Caco-2 (cell line): ENCODE data around the gene CNTRL. TPM values are rescaled to one million over a fixed set of nuclear protein-coding genes. Genes with fewer than 3 reads are reported as not detected.

Source experiments
- BruUV-seq: library from RNA; stranded (reverse); fragments of 400-500 nt; replicated peaks from 2 replicates; lab custom pipeline; 2021; lab: Mats Ljungman, UMichigan
- CTCF ChIA-PET: fragments of 300-600 bp; sonication (Branson Sonifier 250); formaldehyde crosslinking; loops from one replicate; lab custom pipeline; 2022; ENCODE audit warnings: antibody characterized with exemption; lab: Charles Lee
- POLR2A ChIA-PET: fragments of 300-600 bp; sonication (Branson Sonifier 250); formaldehyde crosslinking; loops from one replicate; lab custom pipeline; 2022; ENCODE audit warnings: antibody characterized with exemption; lab: Charles Lee
- DNase-seq, 2 experiments: peaks; one replicate each; pipeline versions ENCODE4 v3.0.0 to v3.0.0-alpha.2; 2020 to 2022
- H3K27me3 ChIP-seq: replicated peaks from 2 replicates; pipeline ENCODE4 v1.6.0; 2011; ENCODE audit warnings: low read length; ENCODE audit not compliant: control insufficient read depth, insufficient read depth
- H3K36me3 ChIP-seq: 2 replicates; pipeline ENCODE4 v1.5.1; 2011; ENCODE audit warnings: low read length; ENCODE audit not compliant: control insufficient read depth, insufficient read depth
- H3K4me1 ChIP-seq: fragments of 250-450 bp; sonication (Bioruptor Pico); 2 replicates; pipeline ENCODE4 v1.5.1; 2020; ENCODE audit warnings: mild to moderate bottlenecking
- H3K4me3 ChIP-seq: 2 replicates; pipeline ENCODE4 v1.5.1; 2011; ENCODE audit warnings: low read depth, mild to moderate bottlenecking, control low read depth, low read length
- H3K9me3 ChIP-seq: fragments of 250-450 bp; sonication (Bioruptor Pico); 2 replicates; pipeline ENCODE4 v1.5.1; 2020; ENCODE audit warnings: mild to moderate bottlenecking, moderate library complexity
- H3K27ac Mint-ChIP-seq: one replicate; pipeline ENCODE4 v1.8.0; 2022; ENCODE audit warnings: mixed read lengths; ENCODE audit not compliant: unreplicated experiment
- H3K27me3 Mint-ChIP-seq: one replicate; pipeline ENCODE4 v1.8.0; 2022; ENCODE audit warnings: mixed read lengths; ENCODE audit not compliant: insufficient read depth, unreplicated experiment
- H3K36me3 Mint-ChIP-seq: one replicate; pipeline ENCODE4 v1.8.0; 2022; ENCODE audit warnings: mild to moderate bottlenecking, mixed read lengths; ENCODE audit not compliant: insufficient read depth, unreplicated experiment
- H3K4me1 Mint-ChIP-seq: one replicate; pipeline ENCODE4 v1.8.0; 2022; ENCODE audit warnings: low read depth, mixed read lengths; ENCODE audit not compliant: unreplicated experiment
- H3K4me3 Mint-ChIP-seq: one replicate; pipeline ENCODE4 v1.8.0; 2022; ENCODE audit warnings: mild to moderate bottlenecking, moderate library complexity, mixed read lengths; ENCODE audit not compliant: unreplicated experiment
- H3K9me3 Mint-ChIP-seq: one replicate; pipeline ENCODE4 v1.8.0; 2022; ENCODE audit warnings: mixed read lengths; ENCODE audit not compliant: unreplicated experiment
- CTCF ChIP-seq, 2 experiments: fragments of 200-600 bp in 1 of 2; IDR thresholded peaks; 1 replicate in 1 of 2; 2 replicates in 1 of 2; pipeline versions ENCODE4 v1.5.1 to v1.8.0; 2011 to 2022; ENCODE audit warnings: antibody characterized with exemption in 1 of 2, control low read depth in 1 of 2, inconsistent platforms in 1 of 2, low read depth in 1 of 2, low read length in 1 of 2, mild to moderate bottlenecking in 1 of 2, moderate library complexity in 1 of 2; ENCODE audit not compliant: insufficient read depth in 1 of 2, severe bottlenecking in 1 of 2, unreplicated experiment in 1 of 2
- intact Hi-C: fragments of 100-400 bp; cut with micrococcal nuclease; formaldehyde crosslinking; loops from one replicate; pipeline ENCODE4 v1.10.0; 2022; ENCODE audit not compliant: unreplicated experiment
- total RNA-seq: library from RNA; stranded (reverse); gene quantifications from 2 replicates; pipeline ENCODE4 v1.2.3, GENCODE V29; 2022

The CNTRL gene
- total RNA-seq, 1 experiment from 2014 or later, result 12.0 TPM

GRCh38 chr9:121150188-121150587 is 75.4 kb downstream of the CNTRL start:
- TF ChIP-seq CTCF (IDR thresholded peaks at IDR 0.05; ENCODE audit: insufficient read depth in 1 of 2, low read depth in 1 of 2, low read length in 1 of 2, severe bottlenecking in 1 of 2, unreplicated experiment in 1 of 2), result no peak
- POLR2A ChIA-PET, result no interaction called here
- no peak for DNase-seq
- peaks cover 11% of the 10 kb centered on the region for H3K36me3 Mint-ChIP-seq
- H3K27me3 Mint-ChIP-seq, result no peaks in the 10 kb centered on the region
- Histone ChIP-seq H3K36me3 (no peaks in the 10 kb centered on the region), H3K9me3 (no peaks in the 10 kb centered on the region), H3K4me3 (no peak overlapping the region), H3K4me1 (peaks cover 9% of the 10 kb centered on the region), H3K27me3 (no peaks in the 10 kb centered on the region)
- H3K4me3 Mint-ChIP-seq, result no peak overlapping the region
- BruUV-seq, result no TSS peak
- intact Hi-C loops, result no loop called here
- peaks cover 13% of the 10 kb centered on the region for H3K4me1 Mint-ChIP-seq
- CTCF ChIA-PET, result no interaction called here
- no peaks in the 10 kb centered on the region for H3K9me3 Mint-ChIP-seq
- no peak overlapping the region for H3K27ac Mint-ChIP-seq

GRCh38 chr9:121153642-121154041 is 78.9 kb downstream of the CNTRL start:
- Mint-ChIP-seq H3K27ac (no peak overlapping the region), H3K4me3 (no peak overlapping the region), H3K36me3 (peaks cover 11% of the 10 kb centered on the region), H3K4me1 (peaks cover 13% of the 10 kb centered on the region), H3K9me3 (no peaks in the 10 kb centered on the region), H3K27me3 (no peaks in the 10 kb centered on the region)
- BruUV-seq, result no TSS peak
- ChIA-PET CTCF (no interaction called here), POLR2A (no interaction called here)
- H3K27me3 ChIP-seq, result no peaks in the 10 kb centered on the region
- no peak overlapping the region for H3K4me3 ChIP-seq
- intact Hi-C loops, result no loop called here
- no peaks in the 10 kb centered on the region for H3K9me3 ChIP-seq
- H3K4me1 ChIP-seq, result peaks cover 9% of the 10 kb centered on the region
- TF ChIP-seq CTCF (IDR thresholded peaks at IDR 0.05; ENCODE audit: insufficient read depth in 1 of 2, low read depth in 1 of 2, low read length in 1 of 2, severe bottlenecking in 1 of 2, unreplicated experiment in 1 of 2), result no peak
- DNase-seq, result no peak
- H3K36me3 ChIP-seq, result no peaks in the 10 kb centered on the region

GRCh38 chr9:121154782-121155181 is 80.0 kb downstream of the CNTRL start:
- ChIA-PET POLR2A (interaction anchor here (0.7 kb wide), 1 partner anchor 8 kb away, joined by 3 read pairs; no protein-coding TSS in a partner anchor), CTCF (interaction anchor here (1.0 kb wide), 2 partner anchors 12 to 33 kb away, joined by 3 to 8 read pairs; no protein-coding TSS in a partner anchor)
- Mint-ChIP-seq H3K4me1 (peaks cover 13% of the 10 kb centered on the region), H3K9me3 (no peaks in the 10 kb centered on the region), H3K36me3 (peaks cover 11% of the 10 kb centered on the region), H3K27ac (peak overlapping the region; percentile 60), H3K4me3 (peak overlapping the region; percentile 18), H3K27me3 (no peaks in the 10 kb centered on the region)
- BruUV-seq, result no TSS peak
- Histone ChIP-seq H3K36me3 (no peaks in the 10 kb centered on the region), H3K9me3 (no peaks in the 10 kb centered on the region), H3K27me3 (no peaks in the 10 kb centered on the region), H3K4me3 (no peak overlapping the region), H3K4me1 (peaks cover 9% of the 10 kb centered on the region)
- no peak for TF ChIP-seq CTCF (IDR thresholded peaks at IDR 0.05; ENCODE audit: insufficient read depth in 1 of 2, low read depth in 1 of 2, low read length in 1 of 2, severe bottlenecking in 1 of 2, unreplicated experiment in 1 of 2)
- intact Hi-C loops, result loop anchor here (5.0 kb wide), 1 partner anchor 32 kb away; no protein-coding TSS in a partner anchor
- DNase-seq, result peak; percentile 37 to 45
